Spleen (tissue), 11 donors: Measurements from ENCODE around the gene RAC2. TPM values are rescaled to one million over a fixed set of nuclear protein-coding genes. Genes with fewer than 3 reads are reported as not detected.

ENCODE experiments used
- DNase-seq: peaks from one replicate; pipeline ENCODE4 v3.0.0-alpha.2; 2020
- H3K27ac ChIP-seq, 8 donors: fragments of 200-600 bp; sonication (generic) in 7 of 8; 1 replicate in 4 of 8; 2 replicates in 4 of 8; pipeline versions ENCODE4 v1.5.0 to v1.8.0; 2016 to 2021; ENCODE audit warnings: inconsistent platforms in 4 of 8, mild to moderate bottlenecking in 4 of 8, moderate library complexity in 1 of 8
- H3K27me3 ChIP-seq, 7 donors: fragments of 200-600 bp; sonication (generic) in 6 of 7; replicated peaks in 1 of 7; 1 replicate in 4 of 7; 2 replicates in 3 of 7; pipeline versions ENCODE4 v1.5.0 to v1.8.0; 2016 to 2021; ENCODE audit warnings: inconsistent platforms in 3 of 7, mild to moderate bottlenecking in 1 of 7
- H3K36me3 ChIP-seq, 6 donors: fragments of 200-600 bp; sonication (generic) in 5 of 6; 1 replicate in 4 of 6; 2 replicates in 2 of 6; pipeline versions ENCODE4 v1.5.0 to v1.8.0; 2016 to 2021; ENCODE audit warnings: inconsistent platforms in 2 of 6
- H3K4me1 ChIP-seq, 6 donors: fragments of 200-600 bp; sonication (generic) in 5 of 6; 1 replicate in 3 of 6; 2 replicates in 3 of 6; pipeline versions ENCODE4 v1.5.0 to v1.8.0; 2016 to 2021; ENCODE audit warnings: inconsistent platforms in 3 of 6
- H3K4me3 ChIP-seq, 8 donors: fragments of 200-600 bp; sonication (generic) in 7 of 8; 1 replicate in 4 of 8; 2 replicates in 4 of 8; pipeline versions ENCODE4 v1.5.0 to v1.8.0; 2016 to 2021; ENCODE audit warnings: inconsistent platforms in 4 of 8, mild to moderate bottlenecking in 4 of 8, moderate library complexity in 2 of 8
- H3K9me3 ChIP-seq, 8 donors: fragments of 200-600 bp; sonication (generic) in 7 of 8; 1 replicate in 4 of 8; 2 replicates in 4 of 8; pipeline versions ENCODE4 v1.5.0 to v1.8.0; 2016 to 2021; ENCODE audit warnings: inconsistent platforms in 4 of 8
- CTCF ChIP-seq, 11 experiments: fragments of 200-600 bp in 7 of 11; fragments of 450-650 bp in 4 of 11; sonication (generic) in 4 of 11; IDR thresholded peaks in 8 of 11; conservative IDR thresholded peaks in 3 of 11; 1 replicate in 7 of 11; 2 replicates in 4 of 11; pipeline versions ENCODE4 v1.4.0 to v1.8.0; 2016 to 2021; ENCODE audit warnings: antibody characterized with exemption in 11 of 11, inconsistent platforms in 4 of 11, mild to moderate bottlenecking in 1 of 11
- POLR2A ChIP-seq, 3 donors: fragments of 450-650 bp; IDR thresholded peaks; one replicate each; pipeline ENCODE4 v1.5.1; 2017; ENCODE audit warnings: antibody characterized with exemption in 3 of 3, mild to moderate bottlenecking in 1 of 3
- POLR2AphosphoS5 ChIP-seq, 3 donors: sonication (generic); formaldehyde crosslinking; IDR thresholded peaks; one replicate each; pipeline ENCODE4 v1.5.1; 2017; ENCODE audit warnings: antibody characterized with exemption in 3 of 3
- WGBS, 5 donors: extraction: QIAGEN DNeasy Blood & Tissue Kit in 3 of 5; methylation state at CpG; one replicate each; pipeline versions ENCODE4 v1.1.5 to v1.1.7; 2013 to 2018; 5-methylcytosine and 5-hydroxymethylcytosine counted together
- intact Hi-C: fragments of 100-400 bp; cut with DNase I; formaldehyde crosslinking; loops from one replicate; pipeline ENCODE4 v1.15.0; 2023; ENCODE audit warnings: low total_unique reads
- polyA plus RNA-seq, 3 donors: library from polyadenylated mRNA; stranded (reverse); fragments of 200-250 nt; gene quantifications; one replicate each; pipeline ENCODE4 v1.2.1, GENCODE V29; 2013
- total RNA-seq, 7 donors: library from RNA; depleted of rRNA in 3 of 7; stranded (reverse); fragments of >200 nt in 3 of 7; fragmentation: NEBNext Ultra II Directional in 4 of 7; extraction: Animal tissue kit (Norgen Biotek cat#: 25700) in 4 of 7; gene quantifications; one replicate each; pipeline versions ENCODE4 v1.1.0 to v1.2.1, GENCODE V29; 2016 to 2021
- donor health status: healthy with polysubstance abuse.
- donor health status: DM: no; HTN: no; CAD: no; lungs with moderate emphysema.
- donor health status: DM: no; HTN: no; CAD: no.
- donor health status: Bipolar disorder and iron deficiency.
- donor health status: healthy.
- donor health status: DM: no; HTN: no; CAD: no.
- donor health status: DM: yes; HTN: yes; CAD: no.

The RAC2 gene
- total and polyA plus RNA-seq, 10 donors: 270 to 493 (median 393) TPM

- peak; percentile 79 for DNase-seq
- peaks cover 0 to 33% (median 21%) of the 10 kb centered on the region in 6 donors for H3K36me3 ChIP-seq
- H3K4me1 ChIP-seq: peaks cover 34 to 98% (median 86%) of the 10 kb centered on the region in 6 donors
- 91 to 96% (median 93%) methylated on average over 7 to 10 of the region's 10 CpGs for WGBS, 5 donors
- intact Hi-C loops: no loop called here
- H3K27me3 ChIP-seq: no peaks in the 10 kb centered on the region
- peak overlapping the region in 1 of 8 donors; percentile 50 for H3K4me3 ChIP-seq
- peak in 2 of 11 experiments; percentile 8 to 10 for TF ChIP-seq CTCF (IDR thresholded peaks at IDR 0.05 in 8 of 11, conservative IDR thresholded peaks at IDR 0.05 in 3 of 11)
- no peak for TF ChIP-seq POLR2A (IDR thresholded peaks at IDR 0.05)
- TF ChIP-seq POLR2AphosphoS5 (IDR thresholded peaks at IDR 0.05): no peak
- no peaks in the 10 kb centered on the region for H3K9me3 ChIP-seq
- peak overlapping the region; percentile 61 to 95 (median 92) for H3K27ac ChIP-seq
Observed at GRCh38 chr22:37221424-37222333, 22.4 kb downstream of the RAC2 start.

- H3K4me3 ChIP-seq: peak overlapping the region in 1 of 8 donors; percentile 18
Observed at GRCh38 chr22:37220543-37220981, 23.5 kb downstream of the RAC2 start.

GRCh38 chr22:37219533-37219932 is 24.5 kb downstream of the RAC2 start:
- H3K36me3 ChIP-seq: peaks cover 0 to 11% (median 3%) of the 10 kb centered on the region in 6 donors
- TF ChIP-seq POLR2AphosphoS5 (IDR thresholded peaks at IDR 0.05) (no peak), CTCF (IDR thresholded peaks at IDR 0.05 in 8 of 11, conservative IDR thresholded peaks at IDR 0.05 in 3 of 11) (no peak), POLR2A (IDR thresholded peaks at IDR 0.05) (no peak)
- peak overlapping the region; percentile 60 to 95 (median 92) for H3K27ac ChIP-seq
- H3K4me3 ChIP-seq: peak overlapping the region in 1 of 8 donors; percentile 18
- no peaks in the 10 kb centered on the region for H3K27me3 ChIP-seq
- no peaks in the 10 kb centered on the region for H3K9me3 ChIP-seq
- 66 to 82% (median 80%) methylated on average over 6 of the region's 6 CpGs for WGBS, 5 donors
- peaks cover 31 to 76% (median 70%) of the 10 kb centered on the region in 6 donors for H3K4me1 ChIP-seq
- no peak for DNase-seq
- intact Hi-C loops: no loop called here

More at GRCh38 chr22:37220543-37220981, 23.5 kb downstream of the RAC2 start:
- Histone ChIP-seq H3K27ac (peak overlapping the region; percentile 17 to 95 (median 92)), H3K27me3 (no peaks in the 10 kb centered on the region), H3K9me3 (no peaks in the 10 kb centered on the region), H3K36me3 (peaks cover 0 to 22% (median 10%) of the 10 kb centered on the region in 6 donors), H3K4me1 (peaks cover 34 to 87% (median 80%) of the 10 kb centered on the region in 6 donors)
- intact Hi-C loops: no loop called here
- DNase-seq: no peak
- TF ChIP-seq POLR2AphosphoS5 (IDR thresholded peaks at IDR 0.05) (peak in 1 of 3 donors; percentile 39), POLR2A (IDR thresholded peaks at IDR 0.05) (no peak)
- WGBS, 5 donors: 10 to 22% (median 12%) methylated on average over 4 of the region's 4 CpGs

GRCh38 chr22:37218771-37219411 is 25.2 kb downstream of the RAC2 start:
- WGBS, 5 donors: 13 to 32% (median 23%) methylated on average over 7 of the region's 7 CpGs
- peak overlapping the region in 1 of 8 donors; percentile 18 for H3K4me3 ChIP-seq
- H3K27ac ChIP-seq: peak overlapping the region; percentile 60 to 95 (median 92)
- H3K4me1 ChIP-seq: peaks cover 27 to 70% (median 63%) of the 10 kb centered on the region in 6 donors
- H3K36me3 ChIP-seq: peaks cover 0 to 5% (median 0%) of the 10 kb centered on the region in 6 donors
- intact Hi-C loops: no loop called here
- H3K9me3 ChIP-seq: no peaks in the 10 kb centered on the region
- no peak for TF ChIP-seq CTCF (IDR thresholded peaks at IDR 0.05 in 8 of 11, conservative IDR thresholded peaks at IDR 0.05 in 3 of 11)
- TF ChIP-seq POLR2A (IDR thresholded peaks at IDR 0.05): peak in 1 of 3 donors; percentile 40
- peak in 2 of 3 donors; percentile 36 to 88 for TF ChIP-seq POLR2AphosphoS5 (IDR thresholded peaks at IDR 0.05)
- H3K27me3 ChIP-seq: no peaks in the 10 kb centered on the region
- DNase-seq: peak; percentile 78
